Activated T-helper 1 cell treated with anti-CD3 and anti-CD28 coated beads, Interleukin-2, amount 50 U/mL, for 16 hours (primary cell): ENCODE results near the gene NCOR1.
"Not testable (repeated sequence)": the region's sequence is repeated elsewhere in the genome, so short reads cannot be mapped to it uniquely, and the experiment has no call there.

Experiments
- DNase-seq, 2 donors: peaks; one replicate each; pipeline ENCODE4 v3.0.0-alpha.2; 2020; ENCODE audit warnings: low read depth in 1 of 2, low spot score in 1 of 2

The NCOR1 gene

DNA sequence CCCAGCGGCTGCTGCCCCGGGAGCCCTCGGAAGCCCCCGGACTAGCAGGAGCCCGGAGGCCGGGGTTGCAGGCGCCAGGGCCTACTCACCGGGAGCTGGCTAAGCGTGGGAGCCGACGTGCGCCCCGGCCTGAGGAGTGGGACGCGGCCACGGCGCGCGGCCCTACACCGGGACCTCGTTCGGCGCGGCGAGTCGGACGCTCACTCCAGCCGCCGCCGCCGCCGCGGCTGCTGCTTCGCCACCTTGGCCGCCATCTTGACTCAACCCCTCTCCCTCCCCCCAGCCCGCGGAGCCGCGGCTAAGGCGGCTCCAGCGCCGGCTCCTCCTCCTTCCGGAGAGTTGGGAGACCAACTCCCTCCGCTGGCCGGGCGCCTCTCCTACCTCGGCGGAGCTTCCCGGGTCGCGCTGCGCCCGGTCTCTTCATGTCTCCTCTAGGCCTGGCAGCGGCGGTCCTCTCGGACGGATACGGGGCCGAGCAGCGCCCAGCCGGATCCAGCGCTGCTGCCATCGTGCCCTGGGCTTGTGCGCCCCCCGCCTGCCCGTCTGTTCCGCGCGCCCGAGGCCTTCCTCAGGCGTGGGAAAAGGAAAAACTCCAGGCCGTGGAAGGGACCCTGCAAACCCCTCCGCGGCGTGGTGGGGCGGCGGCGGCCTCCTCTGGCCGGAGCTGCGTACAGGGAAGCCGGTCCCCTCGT, at the start of gene NCOR1:
NCOR1 (minus strand) TSS at position 262 of the 692 bp plus-strand sequence. CDS start 20,965 bp downstream, outside the sequence.
- peak; percentile 73 to 85 for DNase-seq

DNA sequence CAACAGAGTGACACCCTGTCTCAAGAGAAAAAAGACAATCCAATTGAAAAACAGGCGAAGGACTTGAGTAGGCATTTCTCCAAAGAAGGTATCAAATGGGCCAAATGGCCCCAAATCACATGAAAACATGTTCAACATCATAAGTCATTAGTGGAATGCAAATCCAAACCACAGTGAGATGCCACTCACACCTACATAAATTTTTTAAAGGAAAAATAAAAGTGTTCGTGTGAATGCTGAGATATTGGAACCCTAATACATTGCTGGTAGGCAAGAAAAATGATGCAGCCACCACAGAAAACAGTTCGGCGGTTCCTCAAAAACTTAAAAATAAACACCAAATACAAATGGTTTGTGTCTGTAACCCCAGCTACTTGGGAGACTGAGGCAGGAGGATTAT, 46.9 kb upstream of the NCOR1 start:
- DNase-seq: no peak

DNA sequence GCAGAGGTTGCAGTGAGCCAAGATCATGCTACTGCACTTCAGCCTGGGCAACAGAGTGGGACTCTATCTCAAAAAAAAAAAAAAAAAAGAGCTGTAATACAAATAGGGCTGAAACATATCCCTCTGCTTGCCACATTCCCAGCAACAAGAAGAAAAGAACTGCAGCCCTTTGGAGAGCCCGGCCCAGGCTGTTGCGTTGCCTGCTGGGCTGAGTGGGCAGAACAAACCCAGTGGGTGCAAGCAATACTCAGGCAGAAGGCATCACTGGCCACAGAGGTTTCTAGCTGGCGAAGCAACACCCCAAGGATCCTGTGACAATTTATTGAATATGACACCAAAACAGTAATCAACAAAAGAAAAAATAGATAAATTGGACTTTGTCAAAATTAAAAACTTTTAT, 45.7 kb upstream of the NCOR1 start:
- no peak for DNase-seq

DNA sequence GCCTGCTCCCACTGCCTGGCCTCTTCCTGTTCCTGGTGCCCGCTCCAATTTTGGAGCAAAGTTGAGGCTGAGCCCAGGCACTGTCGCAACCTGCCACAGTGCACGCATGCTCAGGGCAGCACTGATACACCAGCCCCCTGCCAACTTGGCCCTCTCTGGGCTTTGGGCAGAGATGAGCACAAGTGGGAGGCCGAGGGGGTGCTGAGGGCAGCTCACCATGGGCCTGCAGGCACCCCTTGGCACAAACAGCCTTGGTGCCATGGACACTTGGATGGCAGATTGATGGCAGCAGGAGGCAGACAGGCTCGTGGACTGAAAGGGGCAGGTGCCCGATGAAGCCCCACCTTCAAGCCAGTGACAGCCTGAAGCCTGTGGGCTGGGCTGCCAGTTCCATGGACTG, 44.6 kb upstream of the NCOR1 start:
- DNase-seq: no peak

DNA sequence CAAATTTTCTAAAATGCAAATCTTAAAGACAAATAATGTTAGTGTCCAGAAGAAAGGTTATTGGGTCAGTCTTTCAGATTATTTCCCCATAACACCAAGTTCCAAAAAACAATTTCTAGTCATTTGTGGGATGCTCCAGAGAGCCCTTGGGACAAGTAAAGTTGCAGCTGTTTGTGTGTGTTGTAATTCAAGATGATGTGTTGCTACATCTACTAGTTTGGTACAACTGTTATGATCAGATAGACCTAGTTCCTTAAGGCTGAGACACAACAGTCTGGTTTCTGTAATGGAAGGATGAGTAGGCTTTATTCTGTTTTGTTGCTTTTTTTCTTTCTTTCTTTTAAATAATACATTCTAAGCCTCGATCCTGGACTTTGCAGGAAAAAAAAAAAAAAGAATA, 43.6 kb upstream of the NCOR1 start:
- DNase-seq: no peak

DNA sequence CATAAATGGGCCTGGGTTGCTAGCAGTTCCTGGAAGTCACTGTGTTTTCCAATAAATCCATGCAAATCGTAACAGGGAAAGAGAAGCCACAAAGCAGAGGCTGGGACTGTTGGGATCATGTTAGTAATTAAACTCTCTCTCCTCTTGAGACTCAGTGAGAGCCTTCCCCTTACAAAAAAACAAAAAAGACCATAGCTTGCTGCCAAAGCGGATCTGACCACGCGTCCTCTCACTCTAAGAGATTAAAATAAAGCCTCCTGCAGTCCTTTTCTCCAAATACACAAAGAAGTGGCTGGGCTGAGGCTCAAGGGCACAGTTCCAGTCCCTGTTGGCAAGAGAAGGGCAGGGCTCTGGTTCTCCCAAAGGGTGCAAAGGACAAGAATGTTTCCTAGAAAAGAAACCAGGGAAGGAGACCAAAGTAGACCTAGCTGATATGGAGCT, 40.2 kb upstream of the NCOR1 start:
- DNase-seq: no peak

DNA sequence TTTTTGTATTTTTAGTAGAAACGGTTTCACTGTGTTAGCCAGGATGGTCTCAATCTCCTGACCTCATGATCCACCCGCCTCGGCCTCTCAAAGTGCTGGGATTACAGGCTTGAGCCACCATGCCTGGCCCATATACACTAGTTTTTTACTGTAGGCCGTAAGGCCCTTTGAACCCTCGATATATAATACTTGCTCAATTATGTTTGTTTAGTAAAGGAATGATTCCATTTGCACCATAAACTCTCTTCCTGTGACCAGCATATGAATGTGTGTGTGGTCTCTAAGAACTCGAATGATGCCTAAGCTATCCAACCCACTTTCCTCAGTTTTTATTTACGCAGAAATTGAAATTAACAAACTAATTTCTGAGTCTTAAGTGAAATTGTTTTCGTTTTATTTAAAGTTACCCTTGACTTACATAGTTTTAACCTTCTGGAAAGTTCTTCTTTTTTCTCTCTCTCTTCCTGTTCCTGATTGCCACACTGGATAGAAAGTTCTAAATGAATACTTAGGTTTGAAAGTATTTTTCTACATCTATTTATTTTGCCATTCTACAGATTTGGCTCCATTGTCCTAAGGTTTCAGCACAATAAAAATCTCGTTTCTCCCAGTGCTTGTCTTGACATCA, 39.6 kb upstream of the NCOR1 start:
- no peak for DNase-seq

DNA sequence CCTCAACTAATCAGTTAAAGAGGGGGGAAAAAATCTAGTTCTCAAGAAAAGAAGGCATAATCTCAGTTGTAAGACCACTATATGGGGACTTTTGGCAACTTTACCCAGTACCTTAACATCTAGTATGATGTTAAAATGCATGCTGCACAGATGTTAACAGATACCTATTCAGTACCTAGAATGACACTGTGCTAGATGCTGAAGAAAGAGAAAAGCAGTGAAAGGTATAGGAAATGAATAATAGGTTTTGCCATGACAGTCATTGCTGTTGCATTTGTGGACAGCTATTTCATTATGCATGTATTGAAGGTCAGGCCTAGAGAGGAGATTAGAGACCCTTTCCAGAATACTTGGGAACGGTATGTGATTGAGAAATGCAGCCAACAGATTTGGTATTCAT, 36.2 kb upstream of the NCOR1 start:
- DNase-seq: no peak

DNA sequence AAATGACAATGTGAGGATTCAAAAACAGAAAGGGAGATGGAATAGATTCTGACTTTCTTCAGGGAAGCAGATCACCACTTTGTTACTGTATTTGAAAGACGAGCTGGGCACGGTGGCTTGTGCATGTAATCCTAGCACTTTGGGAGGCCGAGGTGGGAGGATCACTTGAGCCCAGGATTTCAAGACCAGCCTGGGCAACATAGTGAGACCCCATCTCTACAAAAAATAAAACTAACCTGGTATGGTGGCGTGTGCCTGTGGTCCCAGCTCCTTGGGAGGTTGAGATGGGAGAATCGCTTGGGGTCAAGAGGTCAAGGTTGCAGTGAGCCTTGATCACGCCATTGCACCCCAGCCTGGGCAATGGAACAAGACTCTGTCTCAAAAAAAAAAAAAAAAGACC, 35.7 kb upstream of the NCOR1 start:
- no peak for DNase-seq

DNA sequence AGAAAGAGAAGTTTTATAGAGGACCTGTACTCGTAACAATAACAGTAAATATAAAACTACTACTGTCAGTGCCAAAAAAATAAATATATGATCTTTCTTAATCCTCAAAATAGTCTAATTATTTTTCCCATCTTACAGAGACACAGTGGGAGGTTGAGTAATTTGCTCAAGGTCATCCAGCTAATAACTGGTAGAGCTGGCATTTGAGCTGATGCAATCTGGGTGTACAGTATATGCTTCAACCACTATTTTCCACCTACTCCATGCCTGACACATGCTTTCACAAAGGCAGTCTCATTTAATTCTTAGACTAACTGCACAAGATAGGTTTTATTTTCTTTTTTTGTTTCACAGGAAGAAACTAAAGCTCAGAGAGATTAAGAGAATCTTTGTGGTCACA, 35.3 kb upstream of the NCOR1 start:
- DNase-seq: no peak

DNA sequence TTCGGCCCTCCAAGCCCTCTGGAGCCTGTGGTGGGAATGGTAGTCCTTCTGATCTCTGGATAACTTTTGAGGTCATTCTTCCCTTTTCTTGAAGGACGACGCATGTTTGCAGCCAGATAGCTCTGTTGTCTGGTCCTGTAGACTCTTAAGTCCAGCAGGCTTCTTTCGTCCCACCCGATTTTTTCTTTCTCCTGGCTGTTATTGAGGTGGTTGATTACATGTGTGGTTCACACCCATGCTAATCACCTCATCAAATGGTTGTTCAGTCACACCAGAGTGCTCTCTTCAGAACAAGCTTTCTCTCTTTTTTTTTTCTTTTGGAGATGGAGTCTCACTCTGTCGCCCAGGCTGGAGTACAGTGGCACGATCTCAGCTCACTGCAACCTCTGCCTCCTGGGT, 32.3 kb upstream of the NCOR1 start:
- no peak for DNase-seq

DNA sequence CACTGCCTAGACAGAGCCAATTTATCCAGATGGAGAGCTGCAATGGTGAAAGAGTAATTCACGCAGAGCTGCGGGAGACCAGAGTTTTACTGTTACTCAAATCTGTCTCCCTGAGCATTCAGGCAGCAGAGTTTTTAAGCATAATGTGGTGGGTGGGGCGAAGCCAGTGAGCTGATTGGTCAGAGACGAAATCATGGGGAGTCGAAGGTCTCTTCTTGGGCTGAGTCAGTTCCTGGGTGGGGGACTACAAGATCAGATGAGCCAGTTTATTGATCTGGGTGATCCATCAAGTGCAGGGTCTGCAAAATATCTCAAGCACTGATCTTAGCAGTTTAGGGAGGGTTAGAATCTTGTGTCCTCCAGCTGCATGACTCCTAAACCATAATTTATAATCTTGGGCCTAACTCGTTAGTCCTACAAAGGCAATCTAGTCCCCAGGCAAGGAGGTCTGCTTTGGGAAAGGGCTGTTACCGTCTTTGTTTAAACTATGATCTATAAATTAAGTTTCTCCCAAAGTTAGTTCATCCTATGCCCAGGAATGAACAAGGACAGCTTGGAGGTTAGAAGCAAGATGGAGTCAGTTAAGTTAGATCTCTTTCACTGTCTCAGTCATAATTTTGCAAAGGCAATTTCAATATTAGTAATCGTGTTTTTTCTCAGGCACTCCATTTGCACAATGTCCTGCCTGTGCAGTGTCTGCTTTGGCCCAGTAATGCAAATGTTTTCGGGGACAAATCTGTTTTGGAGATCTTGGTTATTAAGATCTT, 28.6 kb upstream of the NCOR1 start:
- no peak for DNase-seq

DNA sequence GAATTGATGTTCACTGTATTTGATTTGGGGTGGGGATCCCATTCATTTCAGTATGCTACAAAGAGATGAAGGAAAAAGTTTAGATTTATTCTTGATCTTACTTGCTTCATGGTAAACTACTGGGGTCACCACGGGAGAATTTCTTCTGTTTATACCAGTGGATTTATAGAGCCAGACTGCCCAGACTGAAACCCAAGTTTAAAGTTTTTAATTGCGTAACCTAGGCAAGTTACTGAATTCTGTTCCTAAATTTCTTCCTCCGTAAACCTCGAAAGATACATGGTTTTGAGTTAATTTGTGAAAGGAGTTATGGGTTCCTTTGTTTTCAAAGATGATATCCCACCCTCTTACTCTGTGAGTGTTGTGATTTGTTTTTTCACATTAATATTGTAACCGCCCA, 28.1 kb upstream of the NCOR1 start:
- no peak for DNase-seq

DNA sequence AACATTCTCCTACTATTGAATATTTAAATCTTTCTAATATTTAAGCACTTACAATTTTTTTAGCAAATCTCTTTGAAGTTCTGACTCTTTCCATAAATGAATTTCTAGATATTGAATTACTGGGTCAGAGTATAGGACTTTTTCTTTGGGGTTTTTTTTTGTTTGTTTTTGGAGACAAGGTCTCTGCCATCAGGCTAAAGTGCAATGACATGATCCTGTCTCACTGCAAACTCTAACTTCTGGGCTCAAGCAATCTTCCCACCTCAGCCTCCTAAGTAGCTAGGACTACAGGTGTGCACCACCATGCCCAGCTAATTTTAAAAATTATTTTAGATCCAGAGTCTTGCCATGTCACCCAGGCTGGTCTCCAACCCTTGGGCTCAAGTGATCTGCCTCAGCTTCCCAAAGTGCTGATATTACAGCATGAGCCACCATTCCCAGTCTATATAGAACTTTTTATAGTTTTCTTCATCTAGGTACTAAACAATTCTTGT, 26.6 kb upstream of the NCOR1 start:
- no peak for DNase-seq

DNA sequence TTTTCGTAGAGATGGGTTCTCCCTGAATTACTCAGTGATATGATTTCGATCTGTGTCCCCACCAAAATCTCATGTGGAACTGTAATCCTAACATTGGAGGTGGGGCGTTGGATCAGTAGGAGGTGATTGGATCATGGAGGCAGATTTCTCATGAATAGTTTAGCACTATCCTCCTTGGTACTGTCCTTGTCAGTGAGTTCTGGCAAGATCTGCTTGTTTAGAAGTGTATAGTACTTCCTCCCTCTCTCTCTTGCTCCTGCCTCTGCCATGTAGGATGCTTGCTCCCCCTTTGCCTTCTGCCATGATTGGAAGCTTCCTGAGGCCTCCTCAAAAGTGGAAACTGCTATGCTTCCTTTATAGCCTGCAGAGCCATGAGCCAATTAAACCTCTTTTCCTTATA, 24.6 kb upstream of the NCOR1 start:
- no peak for DNase-seq

DNA sequence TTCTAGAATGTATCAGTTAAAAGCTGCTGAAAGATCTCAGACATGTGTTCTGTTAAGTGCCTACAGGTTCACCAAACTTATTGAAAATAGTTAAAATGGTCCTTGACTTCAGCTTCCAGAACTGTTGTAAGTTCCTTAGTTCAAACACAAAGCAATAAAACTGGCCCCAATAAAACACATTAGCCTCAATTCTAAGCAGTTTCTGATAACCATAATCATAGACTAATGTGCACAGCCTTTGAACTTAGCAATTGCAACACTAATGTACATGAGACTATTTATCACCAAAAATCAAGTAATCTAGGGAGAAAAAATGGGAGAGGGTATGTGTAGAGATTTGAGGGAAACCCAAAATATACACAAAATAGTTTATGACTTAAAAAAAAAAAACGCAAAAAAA, 17.1 kb upstream of the NCOR1 start:
- no peak for DNase-seq

DNA sequence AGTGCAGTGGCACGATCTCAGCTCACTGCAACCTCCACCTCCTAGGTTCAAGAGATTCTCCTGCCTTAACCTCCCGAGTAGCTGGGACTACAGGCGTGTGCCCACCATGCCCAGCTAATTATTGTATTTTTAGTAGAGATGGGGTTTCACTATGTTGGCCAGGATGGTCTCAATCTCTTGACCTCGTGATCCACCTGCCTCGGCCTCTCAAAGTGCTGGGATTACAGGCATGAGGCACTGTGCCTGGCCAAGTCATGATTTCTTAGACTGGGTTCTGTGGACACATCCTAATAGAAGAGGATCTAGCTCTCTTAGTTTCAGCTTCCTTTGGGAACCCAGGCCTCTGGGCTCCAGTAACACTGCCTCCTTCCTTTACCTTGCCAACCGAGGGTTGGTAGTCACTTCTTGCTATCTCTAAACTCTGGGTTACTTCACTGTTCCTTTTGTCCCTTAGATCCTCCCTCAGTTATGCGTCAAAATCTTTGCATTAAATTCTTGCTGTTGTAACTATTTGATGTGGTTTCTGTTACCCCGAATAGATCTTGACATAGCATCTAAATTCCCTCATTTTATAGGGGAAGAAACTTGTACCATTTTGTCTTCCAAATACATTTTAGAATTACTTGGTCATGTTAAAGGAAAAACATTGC, 14.7 kb upstream of the NCOR1 start:
- DNase-seq: not testable (repeated sequence)

DNA sequence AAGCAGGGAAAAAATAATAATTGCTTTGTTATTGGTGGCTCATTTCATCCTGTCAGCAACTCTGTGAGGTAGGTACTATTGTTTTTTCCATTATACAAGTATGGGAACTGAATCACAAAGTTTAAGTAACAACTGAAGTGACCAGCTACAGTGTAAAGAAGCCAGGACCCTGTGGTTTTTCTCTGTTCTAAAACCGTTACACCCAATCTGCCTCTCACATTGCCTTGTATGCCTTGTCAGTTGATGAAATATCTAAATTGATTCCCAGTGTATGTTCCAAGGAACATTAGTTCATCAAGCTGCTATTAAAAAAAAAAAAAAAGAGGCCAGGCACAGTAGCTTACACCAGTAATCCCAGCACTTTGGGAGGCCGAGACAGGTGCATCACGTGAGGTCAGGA, 7.1 kb upstream of the NCOR1 start:
- DNase-seq: no peak

DNA sequence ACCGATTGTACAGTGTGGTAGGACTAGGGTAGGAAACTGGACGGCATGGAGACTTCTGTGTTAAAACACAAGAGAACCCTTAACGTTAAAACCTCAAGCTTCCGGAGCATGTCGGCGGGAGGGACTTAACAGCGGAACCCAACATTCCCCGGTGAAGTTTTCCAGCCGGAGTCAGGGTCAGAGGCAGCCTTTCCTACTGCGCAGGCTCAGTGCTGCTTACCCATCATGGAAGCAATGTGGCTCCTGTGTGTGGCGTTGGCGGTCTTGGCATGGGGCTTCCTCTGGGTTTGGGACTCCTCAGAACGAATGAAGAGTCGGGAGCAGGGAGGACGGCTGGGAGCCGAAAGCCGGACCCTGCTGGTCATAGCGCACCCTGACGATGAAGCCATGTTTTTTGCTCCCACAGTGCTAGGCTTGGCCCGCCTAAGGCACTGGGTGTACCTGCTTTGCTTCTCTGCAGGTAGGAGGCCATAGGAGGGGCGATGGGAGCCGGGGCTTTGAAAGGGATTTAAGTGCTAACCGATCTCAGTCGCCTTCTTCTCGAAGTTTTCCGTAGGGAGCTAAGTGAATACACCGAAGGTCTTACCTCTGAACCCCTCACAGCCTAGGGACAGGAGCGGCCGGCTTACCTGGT, 1.8 kb upstream of the NCOR1 start, which contains the start of gene PIGL:
PIGL (plus strand) TSS at position 209 of the 634 bp plus-strand sequence; CDS start at position 226, 17 bp downstream.
- DNase-seq: peak; percentile 75 to 81

DNA sequence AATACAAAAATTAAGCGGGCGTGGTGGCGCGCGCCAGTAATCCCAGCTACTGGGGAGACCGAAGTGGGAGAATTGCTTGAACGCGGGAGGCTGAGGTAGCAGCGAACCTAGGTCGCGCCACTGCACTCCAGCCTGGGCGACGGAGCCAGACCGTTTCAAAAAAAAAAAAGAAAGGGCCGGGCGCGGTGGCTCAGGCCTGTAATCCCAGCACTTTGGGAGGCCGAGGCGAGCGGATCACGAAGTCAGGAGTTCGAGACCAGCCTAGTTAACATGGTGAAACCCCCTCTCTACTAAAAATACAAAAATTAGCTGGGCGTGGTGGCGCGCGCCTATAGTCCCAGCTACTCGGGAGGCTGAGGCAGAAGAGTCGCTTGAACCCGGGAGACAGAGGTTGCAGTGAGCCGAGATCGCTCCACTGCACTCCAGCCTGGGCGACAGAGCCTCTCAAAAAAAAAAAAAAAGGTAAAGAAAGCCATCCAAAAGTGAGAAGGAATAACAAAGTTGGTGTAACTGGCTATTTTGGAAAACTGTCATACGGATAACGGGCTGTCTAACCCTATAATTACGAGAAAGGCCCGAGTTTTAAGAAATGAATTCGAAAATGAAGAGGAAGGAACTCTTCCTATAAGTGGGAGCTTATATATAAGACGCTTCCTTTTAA, 1.1 kb upstream of the NCOR1 start:
- DNase-seq: not testable (repeated sequence)

DNA sequence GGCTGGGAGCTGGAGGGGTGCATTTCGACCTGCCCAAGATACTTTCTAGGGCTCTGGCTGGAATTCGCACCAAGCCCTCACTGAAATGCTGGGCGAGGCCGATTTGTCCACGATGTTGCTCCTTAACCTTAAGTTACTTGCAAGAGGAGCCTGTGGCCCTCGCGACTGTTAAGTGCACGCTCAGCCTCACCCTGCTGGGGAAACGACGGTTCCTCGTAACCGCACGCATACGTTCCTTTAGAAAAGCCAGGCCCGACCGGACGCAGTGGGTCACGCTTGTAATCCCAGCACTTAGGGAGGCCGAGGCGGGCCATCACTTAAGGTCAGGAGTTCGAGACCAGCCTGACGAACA, 607 bp upstream of the NCOR1 start:
- peak in 1 of 2 donors; percentile 2 for DNase-seq
